HG02870 (cell line): ENCODE measurements around the gene GPR137C.
"Not testable (repeated sequence)": the region's sequence is repeated elsewhere in the genome, so short reads cannot be mapped to it uniquely, and the experiment has no call there.

Experiments
- ATAC-seq: cut with Tn5 transposase; IDR thresholded peaks from one replicate; pipeline ENCODE4 v1.9.1; 2021; ENCODE audit warnings: mild to moderate bottlenecking, moderate library complexity; ENCODE audit not compliant: unreplicated experiment

Gene GPR137C

GRCh38 chr14:52558688-52559087 lies 6.1 kb downstream of the GPR137C start:
- ATAC-seq: no peak

GRCh38 chr14:52563120-52563519 lies 10.5 kb downstream of the GPR137C start:
- ATAC-seq: no peak

DNA sequence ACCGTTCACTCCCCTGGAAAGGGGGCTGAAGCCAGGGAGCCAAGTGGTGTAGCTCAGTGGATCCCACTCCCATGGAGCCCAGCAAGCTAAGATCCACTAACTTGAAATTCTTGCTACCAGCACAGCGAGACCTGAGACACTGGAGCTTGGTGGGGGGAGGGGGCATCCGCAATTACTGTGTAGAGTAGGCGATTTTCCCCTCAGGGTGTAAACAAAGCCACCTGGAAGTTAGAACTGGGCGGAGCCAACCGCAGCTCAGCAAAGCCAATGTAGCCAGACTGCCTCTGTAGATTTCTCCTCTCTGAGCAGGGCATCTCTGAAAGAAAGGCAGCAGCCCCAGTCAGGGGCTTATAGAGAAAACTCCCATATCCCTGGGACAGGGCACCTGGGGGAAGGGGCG lies 15.8 kb downstream of the GPR137C start:
- ATAC-seq: not testable (repeated sequence)

DNA sequence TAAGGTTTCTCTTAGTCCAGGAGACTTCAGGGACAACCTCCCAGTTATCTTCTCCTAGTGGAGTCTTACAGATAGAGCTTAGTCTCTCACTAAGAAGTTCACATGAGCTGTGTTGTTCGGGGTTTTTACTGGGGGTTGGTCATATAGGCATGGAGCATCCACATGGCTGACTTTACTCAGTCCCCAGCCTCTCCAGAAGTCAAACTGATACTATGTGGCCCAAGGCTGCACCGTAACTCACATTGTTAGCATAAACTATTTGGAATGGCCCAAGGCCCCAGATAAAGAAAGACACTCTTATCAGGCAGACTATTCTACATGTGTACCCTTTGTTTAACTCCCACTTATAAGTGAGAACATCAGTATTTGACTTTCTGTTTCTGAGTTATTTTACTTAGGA lies 23.2 kb downstream of the GPR137C start:
- no peak for ATAC-seq

GRCh38 chr14:52583544-52583943 lies 30.9 kb downstream of the GPR137C start:
- ATAC-seq: no peak

DNA sequence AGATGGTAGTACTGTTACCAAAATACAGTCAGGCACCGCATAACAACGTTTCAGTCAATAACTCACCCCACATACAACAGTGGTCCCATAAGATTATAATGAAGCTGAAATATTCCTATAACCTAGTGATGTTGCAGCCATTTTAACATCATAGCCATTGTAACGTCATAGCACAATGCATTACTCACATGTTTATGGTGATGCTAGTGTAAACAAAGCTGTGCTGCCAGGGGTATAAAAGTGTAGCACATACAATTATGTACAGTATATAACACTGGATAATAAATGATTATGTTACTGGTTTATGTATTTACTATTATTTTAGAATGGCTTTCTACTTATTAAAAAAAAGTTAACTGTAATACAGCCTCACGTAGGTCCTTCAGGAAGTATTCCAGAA lies 37.0 kb downstream of the GPR137C start:
- no peak for ATAC-seq

DNA sequence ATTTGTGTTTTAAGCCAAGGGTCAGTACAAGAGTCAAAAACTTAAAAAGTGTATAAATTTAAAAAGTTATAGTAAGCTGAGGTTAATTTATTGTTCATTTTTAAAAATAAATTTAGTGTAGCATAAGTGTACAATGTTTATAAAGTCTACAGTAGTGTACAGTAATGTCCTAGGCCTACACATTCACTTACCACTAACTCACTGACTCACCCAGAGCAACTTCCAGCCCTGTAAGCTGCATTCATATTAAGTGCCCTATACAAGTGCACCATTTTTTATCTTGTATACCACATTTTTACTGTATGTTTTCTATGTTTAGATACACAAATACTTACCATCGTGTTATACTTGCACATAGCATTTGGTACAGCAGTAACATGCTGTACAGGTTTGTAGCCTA lies 37.7 kb downstream of the GPR137C start:
- ATAC-seq: no peak

DNA sequence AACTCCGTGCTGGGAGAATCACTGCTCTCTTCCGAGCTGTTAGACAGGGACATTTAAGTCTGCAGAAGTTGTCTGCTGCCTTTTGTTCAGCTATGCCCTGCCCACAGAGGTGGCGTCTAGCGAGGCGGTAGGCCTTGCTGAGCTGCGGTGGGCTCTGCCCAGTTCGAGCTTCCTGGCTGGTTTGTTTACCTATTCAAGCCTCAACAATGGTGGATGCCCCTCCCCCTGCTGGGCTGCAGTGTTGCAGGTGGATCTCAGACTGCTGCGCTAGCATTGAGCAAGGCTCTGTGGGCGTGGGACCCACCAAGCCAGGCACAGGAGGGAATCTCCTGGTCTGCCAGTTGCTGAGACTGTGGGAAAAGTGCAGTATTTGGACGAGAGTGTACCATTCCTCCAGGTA lies 43.7 kb downstream of the GPR137C start:
- ATAC-seq: no peak

DNA sequence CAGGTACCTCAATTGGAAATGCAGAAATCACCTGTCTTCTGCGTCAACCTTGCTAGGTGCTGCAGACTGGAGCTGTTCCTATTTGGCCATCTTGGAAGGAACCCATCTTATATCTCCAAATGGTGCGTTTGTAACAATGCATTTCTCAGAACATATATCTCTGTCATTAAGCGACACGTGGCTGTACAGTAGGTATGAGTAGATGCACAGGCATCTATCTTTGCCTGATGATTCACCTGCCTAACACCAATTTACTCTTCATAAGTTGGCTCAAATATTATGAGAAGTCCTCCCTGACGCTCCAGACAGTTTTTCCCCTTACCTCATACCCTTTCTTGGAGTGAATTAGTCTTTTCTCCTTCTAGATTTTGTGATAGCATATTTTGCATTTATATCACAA lies 44.2 kb downstream of the GPR137C start:
- no peak for ATAC-seq

DNA sequence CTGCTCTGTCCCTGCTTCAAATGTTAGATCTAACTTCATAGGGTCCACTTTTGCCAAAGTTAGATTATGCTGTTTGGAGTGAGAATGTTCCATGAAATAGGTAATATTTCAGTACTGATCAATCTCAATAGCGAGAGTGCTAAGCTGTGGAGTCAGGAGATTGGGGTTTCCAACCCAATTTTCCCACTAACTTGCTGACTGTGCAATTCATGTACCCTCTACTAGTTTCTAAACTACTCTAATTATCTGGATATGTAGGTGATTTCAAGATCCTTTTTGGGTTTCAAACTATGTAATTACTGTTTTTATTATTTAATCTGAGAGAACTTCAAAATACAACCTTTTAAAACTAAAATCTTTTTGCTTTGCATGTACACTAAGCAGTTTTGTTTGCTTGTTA lies 45.9 kb downstream of the GPR137C start:
- ATAC-seq: no peak

DNA sequence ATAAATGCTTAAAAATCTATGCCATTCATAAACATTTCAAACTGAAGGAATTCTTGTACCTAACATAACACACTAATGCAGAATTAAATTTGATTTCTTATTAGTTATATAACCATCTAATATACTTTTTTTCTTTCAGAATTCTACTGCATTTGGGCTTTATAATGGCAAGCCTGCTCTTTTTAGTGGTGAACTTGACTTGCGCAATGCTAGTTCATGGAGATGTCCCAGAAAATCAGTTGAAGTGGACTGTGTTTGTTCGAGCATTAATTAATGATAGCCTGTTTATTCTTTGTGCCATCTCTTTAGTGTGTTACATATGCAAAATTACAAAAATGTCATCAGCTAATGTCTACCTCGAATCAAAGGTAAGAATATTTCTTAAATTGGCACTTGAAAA lies 47.3 kb downstream of the GPR137C start:
- no peak for ATAC-seq

DNA sequence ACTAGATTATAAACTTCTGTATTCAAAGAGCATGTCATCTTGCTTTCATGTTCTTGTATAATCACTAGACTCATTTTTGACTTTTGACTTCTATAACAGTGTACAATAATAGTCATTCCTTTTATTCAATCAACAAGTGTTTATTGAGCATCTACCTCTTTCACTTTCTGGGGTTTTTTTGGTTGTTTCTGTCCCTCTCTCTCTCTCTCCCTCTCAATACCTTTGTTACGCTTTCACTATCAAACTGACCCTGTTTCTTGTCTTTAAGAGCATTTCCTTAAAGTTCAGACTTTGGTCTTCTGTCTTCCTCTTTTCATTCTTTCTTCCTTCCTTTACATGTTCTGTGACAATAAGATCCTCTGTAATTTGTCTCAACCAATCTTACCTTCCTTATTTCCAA lies 49.5 kb downstream of the GPR137C start:
- ATAC-seq: no peak

- no peak for ATAC-seq
These were observed 54.4 kb downstream of the GPR137C start for GRCh38 chr14:52607061-52607460.

DNA sequence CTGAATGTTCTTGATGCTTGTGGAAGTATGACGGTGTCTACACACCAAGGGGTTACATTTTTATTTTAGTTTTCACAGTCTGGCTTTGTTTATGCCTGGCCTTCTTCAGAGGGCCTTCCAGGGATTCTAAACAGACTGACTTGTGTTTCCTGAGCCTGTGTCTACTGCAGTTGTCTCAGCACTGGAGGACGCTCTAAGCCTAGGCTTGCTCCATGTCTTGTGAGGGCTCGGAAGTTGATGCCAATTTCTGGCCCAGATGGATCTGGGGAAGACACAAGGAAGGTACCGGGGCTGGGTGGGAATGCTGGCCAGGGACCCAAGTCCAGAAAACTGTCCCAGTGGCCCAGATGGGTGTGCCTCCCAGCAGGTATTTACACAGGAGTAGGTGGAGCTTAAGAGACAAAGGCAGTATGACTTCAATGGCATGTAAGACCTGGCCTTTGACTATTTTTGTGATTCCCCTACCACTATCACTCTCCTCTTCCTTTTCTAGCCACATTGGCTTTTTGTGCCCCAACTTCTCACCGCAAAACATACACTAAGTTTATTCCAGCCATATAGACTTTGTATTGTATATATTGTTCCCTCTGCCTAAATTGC lies 56.9 kb downstream of the GPR137C start:
- ATAC-seq: no peak

DNA sequence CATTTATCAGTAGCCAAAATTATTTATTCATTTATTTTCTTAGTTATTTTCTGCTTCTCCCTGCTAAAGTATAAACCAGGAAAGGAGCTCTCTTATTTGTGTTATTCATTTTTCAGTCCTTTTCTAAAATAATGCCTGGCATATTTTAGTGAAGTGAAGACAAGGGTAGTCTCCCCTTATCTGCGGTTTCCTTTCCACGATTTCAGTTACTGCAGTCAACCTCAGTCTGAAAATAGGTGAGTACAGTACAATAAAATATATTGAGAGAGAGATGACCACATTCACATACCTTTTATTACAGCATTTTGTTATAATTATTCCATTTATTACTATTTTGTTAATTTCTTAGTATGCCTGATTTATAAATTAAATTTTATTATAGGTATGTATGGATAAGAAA lies 57.6 kb downstream of the GPR137C start:
- no peak for ATAC-seq

DNA sequence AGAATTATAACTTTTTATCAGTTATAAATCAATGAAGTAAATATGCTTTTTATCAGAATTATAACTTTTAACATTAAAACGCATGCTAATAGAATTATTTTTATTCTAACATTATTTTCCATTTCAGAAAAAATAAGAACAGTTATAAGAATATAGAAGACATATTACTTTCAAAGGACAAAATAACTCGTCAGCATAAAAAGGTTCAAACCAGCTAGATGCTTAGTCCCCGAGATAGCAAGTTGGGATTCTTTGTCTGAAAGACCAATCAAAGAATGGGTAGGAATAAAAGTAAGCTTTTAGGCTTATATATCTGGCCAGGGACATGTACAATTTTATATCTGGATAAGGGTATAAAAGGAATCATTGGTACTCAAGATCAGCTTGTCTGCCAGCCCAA lies 66.0 kb downstream of the GPR137C start:
- ATAC-seq: no peak

DNA sequence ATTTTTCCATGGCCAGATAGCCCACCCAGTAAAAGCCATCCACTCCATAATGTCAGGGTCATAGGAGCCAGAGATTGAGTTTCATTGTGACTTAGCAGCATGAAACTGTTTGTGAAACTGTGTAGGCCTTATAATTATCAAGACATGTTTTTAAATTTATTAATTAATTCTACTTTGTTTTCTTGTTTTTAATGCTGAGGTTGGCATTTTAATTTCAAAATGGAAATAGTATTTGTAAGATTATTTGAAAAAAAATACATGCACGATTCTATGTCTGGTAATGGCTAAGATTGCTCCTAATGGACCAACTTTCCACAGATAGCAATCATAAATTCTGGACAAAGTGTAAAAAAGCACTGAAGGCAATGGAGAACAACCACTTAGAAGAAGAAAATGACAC lies 67.1 kb downstream of the GPR137C start:
- no peak for ATAC-seq

- ATAC-seq: no peak
These were observed 87.5 kb downstream of the GPR137C start for GRCh38 chr14:52640137-52640536.

DNA sequence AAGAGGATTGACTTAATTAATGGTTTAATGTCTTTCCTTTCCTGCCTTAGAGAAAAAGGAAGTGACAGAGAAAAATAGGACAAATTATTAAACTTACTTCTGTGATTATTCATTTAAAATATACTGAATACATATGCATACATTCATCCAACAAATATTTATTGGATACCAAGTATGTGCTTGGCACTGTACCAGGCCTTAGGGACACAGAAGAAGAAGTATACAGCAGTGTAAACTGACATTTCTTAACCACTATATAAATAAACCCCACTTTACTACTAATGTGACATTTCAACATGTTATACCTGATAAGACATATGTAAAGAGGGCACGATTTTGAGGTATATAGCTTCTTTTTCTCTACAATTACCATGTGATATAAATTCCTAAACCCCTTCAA lies 89.1 kb downstream of the GPR137C start:
- ATAC-seq: no peak

GRCh38 chr14:52649511-52649910 lies 96.9 kb downstream of the GPR137C start:
- ATAC-seq: no peak

DNA sequence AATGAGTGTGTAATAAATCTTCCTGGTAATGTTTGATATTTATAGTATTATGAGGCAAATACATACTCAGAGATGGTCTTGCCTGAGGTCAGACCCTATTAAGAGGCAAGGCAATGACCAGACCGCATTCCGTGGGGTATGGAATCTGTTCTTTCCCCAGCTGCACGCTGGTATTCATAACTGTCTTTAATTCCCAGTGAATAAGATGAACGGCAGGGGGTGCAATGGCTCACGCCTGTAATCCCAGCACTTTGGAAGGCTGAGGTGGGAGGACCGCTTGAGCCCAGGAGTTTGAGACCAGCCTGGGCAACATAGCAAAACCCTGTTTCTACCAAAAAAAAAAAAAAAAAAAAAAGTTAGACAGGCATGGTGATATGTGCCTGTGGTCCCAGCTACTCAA lies 98.1 kb downstream of the GPR137C start:
- ATAC-seq: no peak

- ATAC-seq: no peak
These were observed 104.3 kb downstream of the GPR137C start for GRCh38 chr14:52656905-52657304.

DNA sequence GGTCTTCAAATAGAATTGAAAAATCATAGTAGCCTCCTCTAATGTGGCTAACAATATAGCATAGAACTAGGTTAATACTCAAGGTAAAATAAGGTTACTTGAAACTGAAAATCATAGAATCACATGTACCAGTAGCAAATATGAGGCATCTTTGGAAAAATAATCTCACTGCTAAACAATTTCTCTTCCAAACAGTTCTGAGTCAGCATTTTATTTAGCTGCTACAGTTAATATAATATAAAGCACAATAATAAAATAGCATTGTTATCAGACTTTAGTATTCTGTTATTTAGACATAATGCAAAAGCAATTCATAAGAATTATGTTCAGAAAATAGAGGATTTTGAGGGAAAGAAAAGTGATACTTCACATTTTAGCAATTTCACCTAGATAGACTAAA lies 107.7 kb downstream of the GPR137C start:
- no peak for ATAC-seq

DNA sequence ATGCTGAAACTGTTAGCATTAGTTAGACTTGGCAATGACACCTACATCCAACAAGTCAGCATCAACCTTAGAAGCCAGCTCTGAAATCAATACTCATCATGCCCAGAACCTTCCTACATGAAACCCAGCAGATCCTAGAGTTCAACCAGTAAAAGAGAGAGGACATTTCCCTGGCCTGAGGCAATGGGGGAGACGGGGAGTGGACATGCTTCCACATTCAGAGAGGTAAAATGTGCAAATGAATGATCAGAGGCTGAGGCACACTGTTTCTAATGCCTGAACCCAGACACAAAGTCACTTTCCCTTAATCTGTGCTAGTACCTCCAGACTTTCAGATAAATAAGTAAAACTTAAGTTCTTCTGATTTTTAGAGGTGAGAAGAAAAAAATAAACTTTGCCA lies 108.2 kb downstream of the GPR137C start:
- no peak for ATAC-seq
